B cell (primary cell): Measurements from ENCODE around the gene KLHL15. TPM values are rescaled to one million over a fixed set of nuclear protein-coding genes. Genes with fewer than 3 reads are reported as not detected.

ENCODE experiments used
- ATAC-seq: fragments of 200-7000 bp; cut with Tn5 transposase; one replicate; pipeline ENCODE4 v1.10.0; 2021; ENCODE audit warnings: low read depth, mild to moderate bottlenecking, moderate number of reproducible peaks, moderate library complexity
- CTCF ChIA-PET: fragments of 350-600 bp; sonication (Branson Sonifier 250); formaldehyde crosslinking; loops from one replicate; lab custom pipeline; 2021; ENCODE audit warnings: antibody characterized with exemption, inconsistent platforms; lab: Charles Lee
- POLR2A ChIA-PET: fragments of 350-600 bp; sonication (Branson Sonifier 250); formaldehyde crosslinking; loops from one replicate; lab custom pipeline; 2021; ENCODE audit warnings: antibody characterized with exemption; lab: Charles Lee
- DNase-seq: peaks from one replicate; pipeline ENCODE4 v3.0.0; 2013
- H2AFZ ChIP-seq: 2 replicates; pipeline ENCODE4 v1.6.1; 2012; ENCODE audit warnings: mild to moderate bottlenecking, low read depth, low read length; ENCODE audit not compliant: insufficient read depth, poor library complexity, severe bottlenecking
- H3K27ac ChIP-seq, 2 donors: 1 replicate in 1 of 2; 2 replicates in 1 of 2; pipeline ENCODE4 v1.5.1; 2012 to 2013; ENCODE audit warnings: low read length in 2 of 2, mild to moderate bottlenecking in 2 of 2, moderate library complexity in 1 of 2
- H3K27me3 ChIP-seq, 4 experiments: fragments of 200-600 bp in 1 of 4; sonication (generic) in 1 of 4; replicated peaks in 1 of 4; 1 replicate in 2 of 4; 2 replicates in 2 of 4; pipeline versions ENCODE4 v1.6.1 to v1.7.0; 2013 to 2016; ENCODE audit warnings: low read length in 3 of 4, mild to moderate bottlenecking in 2 of 4, mixed read lengths in 1 of 4, moderate library complexity in 1 of 4; ENCODE audit not compliant: insufficient read depth in 4 of 4, control insufficient read depth in 3 of 4; ENCODE audit errors: control extremely low read depth in 1 of 4
- H3K36me3 ChIP-seq, 2 experiments: replicated peaks in 1 of 2; 1 replicate in 1 of 2; 2 replicates in 1 of 2; pipeline versions ENCODE4 v1.6.1 to v1.7.1; 2013; ENCODE audit warnings: low read length in 1 of 2; ENCODE audit not compliant: insufficient read depth in 2 of 2, control insufficient read depth in 1 of 2; ENCODE audit errors: control extremely low read depth in 1 of 2, extremely low read depth in 1 of 2
- H3K4me1 ChIP-seq, 2 donors: fragments of 200-600 bp in 1 of 2; sonication (generic) in 1 of 2; 1 replicate in 1 of 2; 2 replicates in 1 of 2; pipeline versions ENCODE4 v1.5.1 to v1.6.1; 2013 to 2017; ENCODE audit warnings: low read length in 2 of 2; ENCODE audit not compliant: control insufficient read depth in 2 of 2, insufficient read depth in 2 of 2
- H3K4me2 ChIP-seq: replicated peaks from 2 replicates; pipeline ENCODE3; 2012; ENCODE audit warnings: mild to moderate bottlenecking, low read depth, low read length; ENCODE audit not compliant: poor library complexity, severe bottlenecking
- H3K4me3 ChIP-seq, 5 experiments: fragments of 200-600 bp in 1 of 5; sonication (generic) in 1 of 5; 1 replicate in 3 of 5; 2 replicates in 2 of 5; pipeline versions ENCODE4 v1.5.1 to v1.7.0; 2011 to 2016; ENCODE audit warnings: low read length in 4 of 5, mild to moderate bottlenecking in 4 of 5, low read depth in 2 of 5, control low read depth in 1 of 5, moderate library complexity in 1 of 5; ENCODE audit not compliant: insufficient read depth in 1 of 5; ENCODE audit errors: control extremely low read depth in 1 of 5, extremely low read depth in 1 of 5
- H3K79me2 ChIP-seq: fragments of 200-600 bp; sonication (generic); one replicate; pipeline ENCODE4 v1.6.0; 2016; ENCODE audit warnings: low read length; ENCODE audit not compliant: control insufficient read depth, insufficient read depth
- H3K9ac ChIP-seq: fragments of 200-600 bp; sonication (generic); 2 replicates; pipeline ENCODE4 v1.6.1; 2017; ENCODE audit warnings: mild to moderate bottlenecking, low read length, moderate library complexity
- H3K9me3 ChIP-seq, 3 donors: one replicate each; pipeline versions ENCODE4 v1.6.1 to v1.7.1; 2013; ENCODE audit warnings: low read length in 2 of 3; ENCODE audit not compliant: control insufficient read depth in 2 of 3, insufficient read depth in 1 of 3; ENCODE audit errors: control extremely low read depth in 1 of 3
- H4K20me1 ChIP-seq: 2 replicates; pipeline ENCODE4 v1.6.0; 2012; ENCODE audit warnings: mild to moderate bottlenecking, low read length; ENCODE audit not compliant: insufficient read depth, control insufficient read depth, poor library complexity, severe bottlenecking
- H3K27ac Mint-ChIP-seq: one replicate; pipeline ENCODE4 v1.8.0; 2021; ENCODE audit warnings: mixed read lengths
- H3K27me3 Mint-ChIP-seq: one replicate; pipeline ENCODE4 v1.8.0; 2021; ENCODE audit warnings: mixed read lengths
- H3K4me1 Mint-ChIP-seq: one replicate; pipeline ENCODE4 v1.8.0; 2021; ENCODE audit warnings: mixed read lengths
- H3K4me3 Mint-ChIP-seq: one replicate; pipeline ENCODE4 v1.8.0; 2021; ENCODE audit warnings: mixed read lengths
- H3K9me3 Mint-ChIP-seq: one replicate; pipeline ENCODE4 v1.8.0; 2022; ENCODE audit warnings: mixed read lengths; ENCODE audit not compliant: insufficient read depth
- EZH2 ChIP-seq: IDR thresholded peaks from 2 replicates; pipeline ENCODE4 v1.6.1; 2012; ENCODE audit warnings: borderline replicate concordance, low read depth, mild to moderate bottlenecking, moderate library complexity, low read length; ENCODE audit not compliant: insufficient read depth, poor library complexity, severe bottlenecking
- WGBS: methylation state at CpG from one replicate; pipeline ENCODE4 v1.1.5; 2013; ENCODE audit warnings: missing lambda C conversion rate; ENCODE audit not compliant: insufficient coverage; 5-methylcytosine and 5-hydroxymethylcytosine counted together
- intact Hi-C: fragments of 100-400 bp; cut with micrococcal nuclease; formaldehyde crosslinking; loops from one replicate; pipeline ENCODE4 v1.10.0; 2022
- polyA plus RNA-seq: library from polyadenylated mRNA; depleted of rRNA; stranded (reverse); fragments of >200 nt; gene quantifications from 2 replicates; pipeline ENCODE4 v1.2.3, GENCODE V29; 2012
- total RNA-seq, 2 donors: library from RNA; stranded (reverse); fragments of 120-200 nt in 1 of 2; gene quantifications; 1 replicate in 1 of 2; 2 replicates in 1 of 2; pipeline versions ENCODE4 v1.2.3 to v1.2.4, GENCODE V29; 2013 to 2022
- TF ChIP-seq, protein P1 (sequence below): fragments of 200-600 bp; IDR thresholded peaks from one replicate; pipeline ENCODE4 v1.8.0; 2022; ENCODE audit warnings: antibody characterized with exemption, mild to moderate bottlenecking

The KLHL15 gene
- total and polyA plus RNA-seq, 2 donors (not counting 1 experiment from before 2014, with no cell fraction given), result 5.4 to 8.2 TPM

DNA sequence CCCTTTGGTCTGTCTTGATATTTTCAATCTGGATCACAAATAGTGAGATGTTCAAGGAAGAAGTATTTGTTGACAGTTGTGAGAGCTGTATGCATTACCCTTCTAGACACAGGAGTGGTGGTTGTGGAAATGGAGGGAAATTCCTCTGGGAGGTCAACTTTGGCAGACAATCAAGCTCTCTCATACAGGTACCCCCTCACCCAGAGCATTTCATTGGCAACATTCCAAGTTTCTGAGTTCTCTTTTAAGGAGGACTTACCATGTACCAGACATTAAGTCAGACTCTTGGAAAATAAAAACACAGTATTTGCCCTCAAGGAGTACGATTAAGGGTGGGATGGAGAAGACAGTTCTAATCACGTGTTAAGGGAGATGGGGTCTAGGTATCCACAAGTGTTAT is 45.3 kb downstream of the KLHL15 start:
- no peak overlapping the region for H3K4me3 ChIP-seq
- TF ChIP-seq, protein P1, sequence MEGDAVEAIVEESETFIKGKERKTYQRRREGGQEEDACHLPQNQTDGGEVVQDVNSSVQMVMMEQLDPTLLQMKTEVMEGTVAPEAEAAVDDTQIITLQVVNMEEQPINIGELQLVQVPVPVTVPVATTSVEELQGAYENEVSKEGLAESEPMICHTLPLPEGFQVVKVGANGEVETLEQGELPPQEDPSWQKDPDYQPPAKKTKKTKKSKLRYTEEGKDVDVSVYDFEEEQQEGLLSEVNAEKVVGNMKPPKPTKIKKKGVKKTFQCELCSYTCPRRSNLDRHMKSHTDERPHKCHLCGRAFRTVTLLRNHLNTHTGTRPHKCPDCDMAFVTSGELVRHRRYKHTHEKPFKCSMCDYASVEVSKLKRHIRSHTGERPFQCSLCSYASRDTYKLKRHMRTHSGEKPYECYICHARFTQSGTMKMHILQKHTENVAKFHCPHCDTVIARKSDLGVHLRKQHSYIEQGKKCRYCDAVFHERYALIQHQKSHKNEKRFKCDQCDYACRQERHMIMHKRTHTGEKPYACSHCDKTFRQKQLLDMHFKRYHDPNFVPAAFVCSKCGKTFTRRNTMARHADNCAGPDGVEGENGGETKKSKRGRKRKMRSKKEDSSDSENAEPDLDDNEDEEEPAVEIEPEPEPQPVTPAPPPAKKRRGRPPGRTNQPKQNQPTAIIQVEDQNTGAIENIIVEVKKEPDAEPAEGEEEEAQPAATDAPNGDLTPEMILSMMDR, result no peak
- TF ChIP-seq EZH2, result no peak
- H3K4me2 ChIP-seq, result no peak overlapping the region
- H3K9me3 Mint-ChIP-seq, result no peaks in the 10 kb centered on the region
- H2AFZ ChIP-seq, result no peak overlapping the region
- no peak overlapping the region for H3K4me3 Mint-ChIP-seq
- no peak for DNase-seq
- H3K9me3 ChIP-seq, result no peaks in the 10 kb centered on the region
- no peak overlapping the region for H3K27ac ChIP-seq
- H3K27me3 Mint-ChIP-seq, result no peaks in the 10 kb centered on the region
- H3K27me3 ChIP-seq, result no peaks in the 10 kb centered on the region
- 92% methylated on average over 2 of the region's 2 CpGs for WGBS
- H3K4me1 ChIP-seq, result no peaks in the 10 kb centered on the region
- H3K27ac Mint-ChIP-seq, result no peak overlapping the region
- no peak overlapping the region for H3K9ac ChIP-seq
- ATAC-seq, result no peak
- intact Hi-C loops, result no loop called here
- ChIA-PET POLR2A (no interaction called here), CTCF (interaction anchor here (1.5 kb wide), 1 partner anchor 29 kb away, joined by 3 read pairs; no protein-coding TSS in a partner anchor)
- H3K36me3 ChIP-seq, result peaks cover 2 to 5% of the 10 kb centered on the region in 2 experiments
- H4K20me1 ChIP-seq, result no peaks in the 10 kb centered on the region
- H3K79me2 ChIP-seq, result no peaks in the 10 kb centered on the region
- H3K4me1 Mint-ChIP-seq, result no peaks in the 10 kb centered on the region

DNA sequence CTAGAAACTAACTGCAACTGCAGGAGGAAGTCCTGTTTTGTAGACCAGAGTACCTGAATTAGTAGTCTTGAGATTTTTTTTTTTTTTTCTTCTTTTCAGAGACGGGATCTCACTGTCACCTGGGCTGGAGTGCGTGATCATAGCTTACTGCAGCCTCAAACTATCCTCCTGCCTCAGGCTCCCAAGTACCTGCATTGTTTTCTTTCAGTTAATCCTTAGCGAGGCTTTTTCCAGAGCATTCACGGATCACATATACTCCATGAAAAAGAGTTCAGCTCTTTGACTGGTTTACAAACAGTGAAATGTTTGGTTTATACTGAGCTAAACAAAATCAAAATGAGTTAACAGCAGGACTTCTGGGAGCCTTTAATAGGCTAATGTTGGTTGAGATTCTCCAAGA is 45.8 kb downstream of the KLHL15 start:
- H3K9me3 ChIP-seq, result no peaks in the 10 kb centered on the region
- H3K27ac Mint-ChIP-seq, result no peak overlapping the region
- no peak for DNase-seq
- no peaks in the 10 kb centered on the region for H3K4me1 ChIP-seq
- no peak for ATAC-seq
- no peaks in the 10 kb centered on the region for H3K27me3 Mint-ChIP-seq
- H4K20me1 ChIP-seq, result no peaks in the 10 kb centered on the region
- intact Hi-C loops, result no loop called here
- POLR2A ChIA-PET, result no interaction called here
- no peak for TF ChIP-seq EZH2
- TF ChIP-seq, protein P1, result no peak
- WGBS, result no CpG with 5 or more reads among the region's 4 CpGs
- no peaks in the 10 kb centered on the region for H3K4me1 Mint-ChIP-seq
- H2AFZ ChIP-seq, result no peak overlapping the region
- no peaks in the 10 kb centered on the region for H3K79me2 ChIP-seq
- H3K4me3 ChIP-seq, result no peak overlapping the region
- CTCF ChIA-PET, result interaction anchor here (1.5 kb wide), 1 partner anchor 28 kb away, joined by 3 read pairs; no protein-coding TSS in a partner anchor
- peaks cover 0 to 2% of the 10 kb centered on the region in 2 experiments for H3K36me3 ChIP-seq
- H3K9me3 Mint-ChIP-seq, result no peaks in the 10 kb centered on the region
- H3K27ac ChIP-seq, result no peak overlapping the region
- no peaks in the 10 kb centered on the region for H3K27me3 ChIP-seq
- no peak overlapping the region for H3K9ac ChIP-seq
- H3K4me2 ChIP-seq, result no peak overlapping the region
- no peak overlapping the region for H3K4me3 Mint-ChIP-seq
